WTC11 (cell line): ENCODE data around the gene TH. TPM values are rescaled to one million over a fixed set of nuclear protein-coding genes. Genes with fewer than 3 reads are reported as not detected.
A peak's percentile ranks its signal among the peaks of the same experiment; 100 is the strongest.

ENCODE experiments used
- ATAC-seq: fragments of 200-7000 bp; cut with Tn5 transposase; 2 replicates; pipeline ENCODE4 v1.10.0; 2021; ENCODE audit warnings: mild to moderate bottlenecking, moderate library complexity
- CTCF ChIA-PET: fragments of 300-600 bp; sonication (Branson Sonifier 250); formaldehyde crosslinking; loops from one replicate; lab custom pipeline; 2021; ENCODE audit warnings: antibody characterized with exemption; lab: Charles Lee
- POLR2A ChIA-PET: fragments of 350-600 bp; sonication (Branson Sonifier 250); formaldehyde crosslinking; loops from one replicate; lab custom pipeline; 2021; ENCODE audit warnings: antibody characterized with exemption; lab: Charles Lee
- DNase-seq: peaks from one replicate; pipeline ENCODE4 v3.0.0; 2021; ENCODE audit warnings: low spot score
- H3K27ac Mint-ChIP-seq: 2 replicates; pipeline ENCODE4 v1.8.0; 2021; ENCODE audit warnings: mixed read lengths
- H3K27me3 Mint-ChIP-seq: 2 replicates; pipeline ENCODE4 v1.8.0; 2021; ENCODE audit warnings: low read depth, mild to moderate bottlenecking, moderate library complexity, mixed read lengths
- H3K36me3 Mint-ChIP-seq: 2 replicates; pipeline ENCODE4 v1.8.0; 2021; ENCODE audit warnings: mixed read lengths
- H3K4me1 Mint-ChIP-seq: 2 replicates; pipeline ENCODE4 v1.8.0; 2022; ENCODE audit warnings: mixed read lengths
- H3K4me3 Mint-ChIP-seq: 2 replicates; pipeline ENCODE4 v1.8.0; 2021; ENCODE audit warnings: mild to moderate bottlenecking, moderate library complexity, mixed read lengths
- H3K9me3 Mint-ChIP-seq: 2 replicates; pipeline ENCODE4 v1.8.0; 2021; ENCODE audit warnings: mixed read lengths
- ATF1 ChIP-seq: sonication (generic); formaldehyde crosslinking; IDR thresholded peaks from 2 replicates; pipeline ENCODE4 v1.8.1; 2023; ENCODE audit warnings: mild to moderate bottlenecking, moderate library complexity, missing genetic modification reagents
- ATF3 ChIP-seq: sonication (generic); formaldehyde crosslinking; conservative IDR thresholded peaks from 2 replicates; pipeline ENCODE4 v1.8.1; 2022; ENCODE audit warnings: mild to moderate bottlenecking, missing genetic modification reagents
- ESRRA ChIP-seq: sonication (generic); formaldehyde crosslinking; IDR thresholded peaks from 2 replicates; pipeline ENCODE4 v1.8.1; 2022; ENCODE audit warnings: mild to moderate bottlenecking, missing genetic modification reagents, borderline replicate concordance
- ETV6 ChIP-seq: sonication (generic); formaldehyde crosslinking; IDR thresholded peaks from 2 replicates; pipeline ENCODE4 v1.8.1; 2022; ENCODE audit warnings: mild to moderate bottlenecking, missing genetic modification reagents
- GABPB1 ChIP-seq: sonication (generic); formaldehyde crosslinking; IDR thresholded peaks from 2 replicates; pipeline ENCODE4 v1.8.1; 2023; ENCODE audit warnings: mild to moderate bottlenecking, missing genetic modification reagents
- GTF2I ChIP-seq: fragments of 250-450 bp; sonication (Bioruptor Pico); conservative IDR thresholded peaks from 2 replicates; pipeline ENCODE4 v1.4.0; 2021; ENCODE audit warnings: mild to moderate bottlenecking
- HMGA2 ChIP-seq: fragments of 250-450 bp; sonication (Bioruptor Pico); IDR thresholded peaks from 2 replicates; pipeline ENCODE4 v1.4.0; 2021; ENCODE audit warnings: mild to moderate bottlenecking, moderate library complexity
- IRF1 ChIP-seq: sonication (generic); formaldehyde crosslinking; IDR thresholded peaks from 2 replicates; pipeline ENCODE4 v1.8.0; 2023; ENCODE audit warnings: missing genetic modification reagents
- IRF2 ChIP-seq: sonication (generic); formaldehyde crosslinking; IDR thresholded peaks from 2 replicates; pipeline ENCODE4 v1.8.0; 2022; ENCODE audit warnings: low read depth, missing genetic modification reagents, borderline replicate concordance
- JAZF1 ChIP-seq: fragments of 250-450 bp; sonication (Bioruptor Pico); IDR thresholded peaks from 2 replicates; pipeline ENCODE4 v1.9.0; 2021; ENCODE audit warnings: moderate library complexity, mild to moderate bottlenecking, inconsistent platforms
- JUN ChIP-seq: sonication (generic); formaldehyde crosslinking; IDR thresholded peaks from 2 replicates; pipeline ENCODE4 v1.8.0; 2023; ENCODE audit warnings: mild to moderate bottlenecking, missing genetic modification reagents
- NR1H2 ChIP-seq: sonication (generic); formaldehyde crosslinking; IDR thresholded peaks from 2 replicates; pipeline ENCODE4 v1.9.0; 2021; ENCODE audit warnings: mild to moderate bottlenecking, moderate library complexity, missing genetic modification reagents
- RELA ChIP-seq: sonication (generic); formaldehyde crosslinking; IDR thresholded peaks from 2 replicates; pipeline ENCODE4 v1.8.1; 2022; ENCODE audit warnings: missing genetic modification reagents, mild to moderate bottlenecking, borderline replicate concordance
- TEAD4 ChIP-seq: sonication (generic); formaldehyde crosslinking; IDR thresholded peaks from 2 replicates; pipeline ENCODE4 v1.8.0; 2022; ENCODE audit warnings: mild to moderate bottlenecking, missing genetic modification reagents
- USF2 ChIP-seq: sonication (generic); formaldehyde crosslinking; IDR thresholded peaks from 2 replicates; pipeline ENCODE4 v1.8.1; 2023; ENCODE audit warnings: mild to moderate bottlenecking, missing genetic modification reagents, moderate library complexity
- ZNF425 ChIP-seq: fragments of 250-450 bp; sonication (Bioruptor Pico); conservative IDR thresholded peaks from 2 replicates; pipeline ENCODE4 v1.9.0; 2021; ENCODE audit warnings: mild to moderate bottlenecking
- ZNF532 ChIP-seq: fragments of 250-450 bp; sonication (Bioruptor Pico); IDR thresholded peaks from 2 replicates; pipeline ENCODE4 v1.9.0; 2021; ENCODE audit warnings: mild to moderate bottlenecking, borderline replicate concordance
- total RNA-seq: library from RNA; stranded (reverse); gene quantifications from 3 replicates; pipeline ENCODE4 v1.2.3, GENCODE V29; 2021

Gene TH
- total RNA-seq, 1 experiment from 2014 or later = not detected

- peaks cover 5% of the 10 kb centered on the region for H3K36me3 Mint-ChIP-seq
- POLR2A ChIA-PET = interaction anchor here (0.7 to 1.2 kb wide), 2 partner anchors 14 to 99 kb away, joined by 3 read pairs; no protein-coding TSS in a partner anchor
- TF ChIP-seq GABPB1 (CRISPR knock-in tag) = 0 out of 2 replicates have a peak, but pooled peaks have one; percentile 25
- TF ChIP-seq ZNF532 = no peak
- peak overlapping the region; percentile 54 for H3K4me3 Mint-ChIP-seq
- peaks cover 11% of the 10 kb centered on the region for H3K4me1 Mint-ChIP-seq
- no peak; the same call in none of the 2 replicates for ATAC-seq
- H3K27ac Mint-ChIP-seq = no peak overlapping the region
- no peak for DNase-seq
- peaks cover 83% of the 10 kb centered on the region for H3K27me3 Mint-ChIP-seq
- CTCF ChIA-PET = interaction anchor here (0.6 to 9.5 kb wide), 16 partner anchors 9 to 484 kb away, joined by 3 to 101 read pairs (median 4); no protein-coding TSS in a partner anchor
- H3K9me3 Mint-ChIP-seq = no peaks in the 10 kb centered on the region; the same call in 1 of the 2 replicates
Observed at GRCh38 chr11:2136952-2137201, 34.7 kb downstream of the TH start.

GRCh38 chr11:2136209-2136951 lies 35.2 kb downstream of the TH start:
- H3K27me3 Mint-ChIP-seq = peaks cover 83% of the 10 kb centered on the region
- peaks cover 4% of the 10 kb centered on the region for H3K36me3 Mint-ChIP-seq
- ChIA-PET POLR2A (interaction anchor here (0.6 to 1.2 kb wide), 3 partner anchors 15 to 254 kb away, joined by 3 read pairs; no protein-coding TSS in a partner anchor), CTCF (interaction anchor here (0.6 to 9.5 kb wide), 16 partner anchors 10 to 484 kb away, joined by 3 to 101 read pairs (median 4); no protein-coding TSS in a partner anchor)
- peak overlapping the region; percentile 54 for H3K4me3 Mint-ChIP-seq
- peaks cover 2% of the 10 kb centered on the region; the same call in 1 of the 2 replicates for H3K9me3 Mint-ChIP-seq
- H3K27ac Mint-ChIP-seq = no peak overlapping the region
- peaks cover 11% of the 10 kb centered on the region for H3K4me1 Mint-ChIP-seq
- ATAC-seq (peak; percentile 2; the same call in 1 of the 2 replicates), DNase-seq (peak; percentile 45)
- TF ChIP-seq JAZF1 = no peak
- no peak for TF ChIP-seq USF2 (CRISPR knock-in tag)
- TF ChIP-seq ZNF425 (CRISPR knock-in tag) = no peak
- TF ChIP-seq ATF3 = no peak
- TF ChIP-seq NR1H2 = no peak

GRCh38 chr11:2135648-2136201 lies 35.9 kb downstream of the TH start:
- Mint-ChIP-seq H3K27me3 (peaks cover 79% of the 10 kb centered on the region), H3K4me1 (peaks cover 7% of the 10 kb centered on the region), H3K36me3 (no peaks in the 10 kb centered on the region), H3K9me3 (peaks cover 5% of the 10 kb centered on the region; the same call in 1 of the 2 replicates), H3K27ac (no peak overlapping the region), H3K4me3 (no peak overlapping the region)
- TF ChIP-seq JUN (no peak), IRF1 (CRISPR knock-in tag) (no peak), ATF1 (CRISPR knock-in tag) (no peak), HMGA2 (CRISPR knock-in tag) (no peak), RELA (CRISPR knock-in tag) (no peak), TEAD4 (CRISPR knock-in tag) (no peak), GTF2I (CRISPR knock-in tag) (no peak), JAZF1 (no peak), ETV6 (CRISPR knock-in tag) (no peak), IRF2 (CRISPR knock-in tag) (no peak), ESRRA (no peak)
- ATAC-seq = no peak
- DNase-seq = no peak
- ChIA-PET CTCF (interaction anchor here (1.9 to 9.5 kb wide), 3 partner anchors 15 to 98 kb away, joined by 6 to 101 read pairs (median 11); no protein-coding TSS in a partner anchor), POLR2A (interaction anchor here (0.6 kb wide), 1 partner anchor 253 kb away, joined by 3 read pairs; no protein-coding TSS in a partner anchor)
